Measurements from ENCODE around the gene LONP1. TPM values are rescaled to one million over a fixed set of nuclear protein-coding genes. Genes with fewer than 3 reads are reported as not detected.

LONP1 gene
- total RNA-seq, 1 experiment from 2014 or later = 113 TPM

DNA sequence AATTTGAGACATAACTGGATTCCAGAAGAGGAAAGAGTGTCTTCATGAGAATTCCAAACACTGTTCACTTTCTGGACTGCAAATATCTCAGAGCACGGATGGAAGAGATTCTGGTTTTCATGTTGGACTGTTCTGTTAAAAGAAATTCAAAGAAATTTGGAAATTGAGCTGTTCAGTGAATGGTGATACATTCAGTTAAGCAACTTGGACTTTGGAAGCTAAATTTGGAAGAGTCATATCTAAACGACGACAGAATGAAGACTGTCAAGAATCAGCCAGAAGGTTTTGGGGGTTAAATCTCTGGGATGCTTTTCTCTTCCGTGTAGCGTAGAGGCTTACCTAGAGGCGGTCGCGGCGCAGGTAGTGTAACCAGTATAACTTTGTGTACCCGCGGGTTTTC lies 71.5 kb downstream of the LONP1 start:
- Histone ChIP-seq H2AFZ (ENCODE audit: low read length) (no peak overlapping the region), H3K18ac (ENCODE audit: insufficient read length, low read depth, low read length) (no peak overlapping the region), H3K14ac (ENCODE audit: insufficient read depth, low read length) (no peak overlapping the region), H4K20me1 (ENCODE audit: control insufficient read depth, insufficient read depth, insufficient read length) (no peaks in the 10 kb centered on the region), H3K4me1 (ENCODE audit: insufficient read depth, low read length) (no peaks in the 10 kb centered on the region), H3K4me2 (ENCODE audit: insufficient read depth, insufficient read length, low read length) (no peak overlapping the region), H3K79me1 (ENCODE audit: insufficient read depth, low read depth, low read length, poor library complexity, severe bottlenecking) (peaks cover 4% of the 10 kb centered on the region), H3K27me3 (ENCODE audit: insufficient read depth, low read length) (no peaks in the 10 kb centered on the region), H3T11ph (ENCODE audit: low read length) (no peak overlapping the region), H3K23ac (ENCODE audit: insufficient read length, low read depth, low read length) (no peak overlapping the region), H3K56ac (ENCODE audit: insufficient read length, low read depth, low read length) (no peak overlapping the region), H4K8ac (replicated peaks; ENCODE audit: insufficient read length, low read depth, low read length) (no peak overlapping the region), H3K9ac (ENCODE audit: extremely low read depth, insufficient read length, low read length) (no peak overlapping the region), H2AK5ac (ENCODE audit: insufficient read length, low read length) (no peak overlapping the region), H2BK5ac (ENCODE audit: insufficient read length, low read length) (no peak overlapping the region), H3K79me2 (ENCODE audit: insufficient read depth, low read length) (no peaks in the 10 kb centered on the region), H2BK12ac (ENCODE audit: insufficient read length, low read depth, low read length) (no peak overlapping the region), H3K23me2 (ENCODE audit: insufficient read length, low read depth, low read length, poor library complexity, severe bottlenecking) (no peaks in the 10 kb centered on the region), H2BK20ac (ENCODE audit: low read depth, low read length, poor library complexity, severe bottlenecking) (no peak overlapping the region), H4K91ac (ENCODE audit: insufficient read length, low read depth, low read length) (no peak overlapping the region), H2BK120ac (ENCODE audit: low read depth, low read length, poor library complexity, severe bottlenecking) (no peak overlapping the region), H4K5ac (ENCODE audit: insufficient read length, low read depth, low read length) (no peak overlapping the region), H3K27ac (ENCODE audit: insufficient read length, low read depth, low read length) (no peak overlapping the region), H3K9me3 (ENCODE audit: control insufficient read depth, low read depth, low read length) (no peaks in the 10 kb centered on the region), H2BK15ac (ENCODE audit: low read depth, low read length) (no peak overlapping the region), H3K4ac (ENCODE audit: low read depth, low read length) (no peak overlapping the region)
- WGBS (ENCODE audit: extremely low coverage, insufficient read length, low lambda C conversion rate) = no CpG with 5 or more reads among the region's 11 CpGs
- Mint-ChIP-seq H3K27ac (no peak overlapping the region), H3K4me3 (no peak overlapping the region), H3K4me1 (no peaks in the 10 kb centered on the region), H3K36me3 (ENCODE audit: insufficient read depth in 1 of 3, low read depth in 3 of 3) (peaks cover 54 to 94% (median 87%) of the 10 kb centered on the region in 3 experiments; a peak in 6 of 7 replicates), H3K9me3 (no peaks in the 10 kb centered on the region), H3K27me3 (ENCODE audit: low read depth) (no peaks in the 10 kb centered on the region)
- no peak for DNase-seq
- TF ChIP-seq, protein P1, sequence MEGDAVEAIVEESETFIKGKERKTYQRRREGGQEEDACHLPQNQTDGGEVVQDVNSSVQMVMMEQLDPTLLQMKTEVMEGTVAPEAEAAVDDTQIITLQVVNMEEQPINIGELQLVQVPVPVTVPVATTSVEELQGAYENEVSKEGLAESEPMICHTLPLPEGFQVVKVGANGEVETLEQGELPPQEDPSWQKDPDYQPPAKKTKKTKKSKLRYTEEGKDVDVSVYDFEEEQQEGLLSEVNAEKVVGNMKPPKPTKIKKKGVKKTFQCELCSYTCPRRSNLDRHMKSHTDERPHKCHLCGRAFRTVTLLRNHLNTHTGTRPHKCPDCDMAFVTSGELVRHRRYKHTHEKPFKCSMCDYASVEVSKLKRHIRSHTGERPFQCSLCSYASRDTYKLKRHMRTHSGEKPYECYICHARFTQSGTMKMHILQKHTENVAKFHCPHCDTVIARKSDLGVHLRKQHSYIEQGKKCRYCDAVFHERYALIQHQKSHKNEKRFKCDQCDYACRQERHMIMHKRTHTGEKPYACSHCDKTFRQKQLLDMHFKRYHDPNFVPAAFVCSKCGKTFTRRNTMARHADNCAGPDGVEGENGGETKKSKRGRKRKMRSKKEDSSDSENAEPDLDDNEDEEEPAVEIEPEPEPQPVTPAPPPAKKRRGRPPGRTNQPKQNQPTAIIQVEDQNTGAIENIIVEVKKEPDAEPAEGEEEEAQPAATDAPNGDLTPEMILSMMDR (conservative IDR thresholded peaks at IDR 0.05) = no peak
